ENCODE results near the gene NEUROG1.

Gene NEUROG1

GRCh38 chr5:135535820-135536801 is at the start of gene NEUROG1:
NEUROG1 (minus strand) TSS chr5:135535964; CDS start chr5:135535690, 274 bp downstream.
- no peak for DNase-seq

GRCh38 chr5:135584918-135585317 is 49.2 kb upstream of the NEUROG1 start:
- no peak for DNase-seq

- no peak for DNase-seq
These were observed 48.5 kb upstream of the NEUROG1 start for GRCh38 chr5:135584276-135584675.

GRCh38 chr5:135582099-135582781 is 46.5 kb upstream of the NEUROG1 start:
- DNase-seq: no peak

- peak; percentile 57 for DNase-seq
These were observed 43.0 kb upstream of the NEUROG1 start, which contains the start of gene CXCL14 for GRCh38 chr5:135578685-135579341. CXCL14 (minus strand) TSS chr5:135578991; CDS start chr5:135578778, 213 bp downstream.

GRCh38 chr5:135578305-135578684 is 42.5 kb upstream of the NEUROG1 start:
- no peak for DNase-seq

GRCh38 chr5:135577421-135577820 is 41.7 kb upstream of the NEUROG1 start:
- DNase-seq: no peak

GRCh38 chr5:135576075-135576599 is 40.4 kb upstream of the NEUROG1 start:
- DNase-seq: no peak

GRCh38 chr5:135574493-135574892 is 38.7 kb upstream of the NEUROG1 start:
- DNase-seq: no peak

- DNase-seq: no peak
These were observed 36.1 kb upstream of the NEUROG1 start for GRCh38 chr5:135571902-135572301.

- no peak for DNase-seq
These were observed 35.4 kb upstream of the NEUROG1 start for GRCh38 chr5:135571066-135571609.

GRCh38 chr5:135570453-135570764 is 34.6 kb upstream of the NEUROG1 start:
- no peak for DNase-seq

GRCh38 chr5:135569755-135570452 is 34.1 kb upstream of the NEUROG1 start:
- peak; percentile 47 for DNase-seq

- no peak for DNase-seq
These were observed 33.2 kb upstream of the NEUROG1 start for GRCh38 chr5:135568923-135569360.

GRCh38 chr5:135568246-135568645 is 32.5 kb upstream of the NEUROG1 start:
- no peak for DNase-seq

GRCh38 chr5:135567661-135568060 is 31.9 kb upstream of the NEUROG1 start:
- no peak for DNase-seq

- DNase-seq: no peak
These were observed 30.9 kb upstream of the NEUROG1 start for GRCh38 chr5:135566422-135567400.

GRCh38 chr5:135565725-135566421 is 30.1 kb upstream of the NEUROG1 start:
- peak; percentile 58 for DNase-seq

- no peak for DNase-seq
These were observed 29.5 kb upstream of the NEUROG1 start for GRCh38 chr5:135565266-135565665.

- no peak for DNase-seq
These were observed 28.6 kb upstream of the NEUROG1 start for GRCh38 chr5:135564331-135564730.
